Eye (tissue), 1 donor: ENCODE data around the gene CHCHD3.
"Not testable (repeated sequence)": the region's sequence is repeated elsewhere in the genome, so short reads cannot be mapped to it uniquely, and the experiment has no call there.

Experiments used
- DNase-seq: peaks from one replicate; pipeline ENCODE4 v3.0.0-alpha.2; 2015

CHCHD3 gene

DNA sequence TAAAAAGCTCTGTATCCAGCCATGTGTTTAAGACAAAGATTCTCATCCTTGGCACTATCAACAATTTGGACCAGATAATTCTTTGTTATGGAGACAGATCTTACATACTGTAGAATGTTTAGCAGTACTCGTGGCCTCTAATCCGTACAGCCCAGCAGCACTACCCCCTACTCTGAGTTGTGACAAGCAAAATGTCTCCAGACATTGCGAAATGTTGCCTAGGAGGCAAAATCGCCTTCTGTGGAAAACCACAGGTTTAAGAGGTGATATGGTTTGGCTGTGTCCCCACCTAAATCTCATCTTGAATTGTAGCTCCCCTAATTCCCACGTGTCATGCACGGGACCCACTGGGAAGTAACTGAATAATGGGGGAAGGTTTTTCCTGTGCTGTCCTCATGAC, 186.7 kb downstream of the CHCHD3 start:
- no peak for DNase-seq

DNA sequence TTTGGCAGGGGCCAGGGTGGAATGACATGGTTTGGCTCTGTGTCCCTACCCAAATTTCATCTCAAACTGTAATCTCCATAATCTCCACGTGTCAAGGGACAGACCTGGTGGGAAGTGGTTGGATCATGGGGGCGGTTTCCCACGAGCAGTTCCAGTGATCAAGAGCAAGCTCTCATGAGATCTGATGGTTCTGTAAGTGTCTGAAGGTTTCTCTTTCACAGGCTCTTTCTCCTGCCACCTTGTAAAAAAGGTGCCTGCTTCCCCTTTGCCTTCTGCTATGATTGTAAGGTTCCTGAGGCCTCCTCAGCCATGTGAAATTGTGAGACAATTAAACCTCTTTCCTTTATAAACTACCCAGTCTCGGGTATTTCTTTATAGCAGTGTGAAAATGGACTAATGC, 188.3 kb downstream of the CHCHD3 start:
- DNase-seq: no peak

DNA sequence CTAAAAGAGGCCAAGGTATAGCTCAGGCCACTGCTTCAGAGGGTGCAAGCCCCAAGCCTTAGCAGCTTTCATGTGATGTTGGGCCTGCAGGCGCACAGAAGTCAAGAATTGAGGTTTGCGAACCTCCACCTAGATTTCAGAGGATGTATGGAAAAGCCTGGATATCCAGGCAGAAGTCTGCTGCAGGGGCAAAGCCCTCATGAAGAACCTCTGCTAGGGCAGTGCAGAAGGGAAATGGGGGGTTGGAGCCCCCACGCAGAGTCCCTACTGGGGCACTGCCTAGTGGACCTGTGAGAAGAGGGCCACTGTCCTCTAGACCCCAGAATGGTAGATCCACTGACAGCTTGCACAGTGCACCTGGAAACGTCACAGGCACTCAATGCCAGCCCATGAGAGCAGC, 189.1 kb downstream of the CHCHD3 start:
- DNase-seq: not testable (repeated sequence)

DNA sequence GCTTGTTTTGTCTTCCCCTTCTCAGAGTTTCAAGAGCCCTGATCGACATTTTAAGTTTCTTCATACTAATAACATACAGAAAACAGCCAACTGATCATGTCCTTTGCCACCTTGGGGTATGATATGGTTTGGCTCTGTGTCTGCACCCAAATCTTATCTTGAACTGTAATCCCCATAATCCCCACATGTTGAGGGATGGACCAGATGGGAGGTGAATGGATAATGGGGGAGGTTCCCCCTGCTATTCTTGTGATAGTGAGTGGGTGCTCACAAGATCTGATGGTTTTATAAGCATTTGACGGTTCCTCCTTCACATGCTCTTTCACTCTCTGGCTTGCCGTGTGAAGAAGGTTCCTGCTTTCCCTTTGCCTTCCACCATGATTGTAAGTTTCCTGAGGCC, 190.3 kb downstream of the CHCHD3 start:
- DNase-seq: no peak

DNA sequence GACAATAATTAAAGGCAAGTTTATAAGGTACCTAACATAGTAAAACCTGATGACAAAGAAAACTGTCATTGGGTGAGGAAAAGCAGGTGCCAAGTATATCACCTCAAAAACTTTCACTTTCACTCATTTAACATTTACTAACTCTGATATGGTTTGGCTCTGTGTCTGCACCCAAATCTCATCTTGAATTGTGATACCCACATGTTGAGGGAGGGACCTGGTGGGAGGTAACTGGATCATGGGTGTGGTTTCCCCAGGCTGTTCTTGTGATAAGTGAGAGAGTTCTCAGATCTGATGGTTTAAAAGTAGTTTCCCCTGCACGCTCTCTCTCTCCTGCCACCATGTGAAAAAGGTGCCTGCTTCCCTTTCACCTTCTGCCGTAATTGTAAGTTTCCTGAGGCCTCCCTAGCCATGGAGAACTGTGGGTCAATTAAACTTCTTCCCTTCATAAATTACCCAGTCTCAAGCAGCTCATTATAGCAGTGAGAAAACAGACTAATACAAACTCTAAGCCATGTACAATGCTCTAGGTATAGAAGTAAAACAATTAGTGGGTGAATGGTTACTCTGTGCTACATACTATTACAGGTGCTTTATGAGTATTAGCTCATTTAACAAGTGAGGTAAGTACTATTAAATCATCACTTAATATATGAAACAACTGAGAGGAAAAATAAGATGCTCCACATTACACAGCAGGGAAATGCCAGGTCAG, 199.0 kb downstream of the CHCHD3 start:
- DNase-seq: no peak

DNA sequence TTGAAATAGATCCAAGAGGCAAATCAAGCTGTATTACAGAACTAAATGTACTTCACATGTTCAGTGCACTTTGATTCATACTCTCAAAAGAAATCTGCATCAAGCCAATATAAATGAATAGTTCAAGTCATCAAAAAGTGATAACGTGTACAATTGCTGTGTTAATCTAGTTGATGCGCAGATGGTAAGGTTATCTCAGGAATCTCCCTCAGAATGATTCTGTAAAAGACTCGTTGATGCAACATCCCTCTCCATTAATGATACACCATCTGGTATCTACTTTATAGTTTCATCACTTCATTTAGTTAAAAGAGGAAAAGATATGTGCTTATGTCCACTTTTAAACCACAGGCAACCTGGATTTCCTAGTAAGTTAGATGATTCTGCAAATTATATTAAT, 200.6 kb downstream of the CHCHD3 start:
- no peak for DNase-seq

DNA sequence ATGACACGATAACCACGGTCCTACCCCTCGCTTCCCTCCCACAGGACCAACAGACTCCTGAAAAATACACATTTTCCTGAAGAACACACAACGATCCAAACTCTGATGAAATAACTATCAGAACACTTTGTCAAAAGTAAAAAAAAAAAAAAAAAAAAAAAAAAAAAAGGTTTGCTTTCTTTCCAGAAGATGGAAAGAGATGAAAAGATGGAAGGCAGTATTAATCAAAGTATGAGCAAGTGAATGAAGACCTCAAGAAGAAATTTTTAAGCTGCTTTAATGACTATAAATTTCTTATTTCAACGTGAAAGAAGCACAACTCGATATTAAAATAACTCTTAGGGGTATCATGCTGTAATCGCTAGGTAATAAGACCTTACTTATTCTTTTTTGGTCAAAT, 202.3 kb downstream of the CHCHD3 start:
- no peak for DNase-seq

DNA sequence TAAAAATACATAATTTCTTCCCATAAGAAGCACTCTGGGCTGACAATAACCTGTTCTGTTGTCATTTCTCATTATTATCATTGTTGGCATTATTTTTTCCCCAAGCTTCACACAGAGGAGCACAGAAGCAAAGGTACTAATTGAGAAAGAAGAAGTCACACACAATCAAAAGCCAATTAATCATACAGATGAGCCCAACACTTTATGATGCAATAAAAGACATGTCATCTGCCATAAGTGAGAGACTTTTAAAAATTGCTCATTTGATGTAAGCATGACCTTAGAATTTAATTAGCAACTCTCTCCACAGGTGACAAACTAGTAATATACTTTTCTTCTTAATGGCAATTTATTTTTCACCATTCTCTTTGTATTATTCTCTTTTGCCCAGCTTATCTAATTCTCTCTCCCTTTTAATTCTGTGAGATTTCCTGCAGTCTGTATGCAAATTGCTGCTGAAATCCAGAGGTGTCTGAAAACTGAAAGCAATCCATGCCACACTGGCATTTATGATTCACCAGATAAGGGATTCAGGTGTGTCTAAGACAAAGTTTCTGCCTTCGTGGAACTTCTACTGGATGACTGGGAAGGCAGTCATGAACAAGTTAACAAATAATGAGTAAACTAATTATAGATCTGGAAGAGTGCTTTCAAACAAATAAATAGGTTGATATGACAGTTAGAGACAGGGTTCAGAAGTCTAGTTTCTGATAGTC, 203.5 kb downstream of the CHCHD3 start:
- no peak for DNase-seq

DNA sequence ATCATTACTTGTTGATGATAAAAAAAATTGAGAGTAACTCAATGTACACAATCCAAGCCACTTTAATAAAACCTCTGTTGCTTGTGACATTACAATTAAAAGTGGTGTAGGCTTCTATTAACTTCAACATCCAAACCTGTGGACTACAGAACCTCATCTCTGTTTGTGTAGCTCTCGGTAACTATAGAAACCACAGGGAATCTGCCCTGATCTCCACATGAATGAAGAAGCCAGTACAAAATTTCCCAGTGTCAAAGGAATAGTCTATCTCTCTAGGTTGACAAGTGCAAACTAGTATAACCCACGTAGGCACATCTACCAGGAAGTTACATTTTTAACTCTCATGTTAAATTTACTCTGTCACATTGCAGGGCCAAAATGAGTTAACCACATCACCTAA, 204.3 kb downstream of the CHCHD3 start:
- peak; percentile 23 for DNase-seq

DNA sequence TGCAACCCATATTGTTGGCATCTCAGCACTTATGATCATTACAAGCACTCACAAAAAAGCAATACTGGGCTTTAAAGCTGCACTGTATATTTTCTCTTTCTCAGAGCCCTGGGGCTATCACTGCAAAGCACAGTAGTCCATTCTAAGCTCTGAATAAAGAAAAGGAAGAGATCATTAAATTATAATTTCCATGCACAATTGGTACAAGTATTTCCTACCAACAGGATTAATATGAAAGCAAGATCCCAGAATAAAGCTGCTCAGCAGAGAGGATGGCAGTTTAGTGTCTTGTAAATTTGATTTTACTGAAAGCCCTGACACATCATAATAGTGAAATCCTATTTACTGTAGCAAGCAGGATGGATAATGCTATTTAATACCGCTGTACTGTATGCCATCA, 205.3 kb downstream of the CHCHD3 start:
- DNase-seq: no peak

DNA sequence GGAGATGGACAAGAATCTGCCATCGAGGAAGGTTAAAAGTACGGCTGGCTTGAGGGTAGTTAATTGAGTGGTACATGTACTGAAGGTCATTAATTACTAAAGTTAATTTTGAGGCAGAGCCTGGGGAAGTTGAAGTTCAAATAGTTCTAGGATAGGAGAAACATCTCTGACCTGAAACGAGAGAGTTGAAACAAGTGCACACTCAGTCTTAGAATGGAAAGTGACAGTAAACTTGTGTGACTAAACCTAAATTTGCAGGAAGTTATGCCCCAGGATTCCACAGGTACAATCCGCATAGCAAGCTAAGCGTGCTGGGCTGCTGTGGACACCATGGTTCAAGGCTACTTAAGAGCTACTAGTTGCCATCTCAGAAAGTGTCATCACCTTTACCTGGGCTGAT, 209.9 kb downstream of the CHCHD3 start:
- DNase-seq: no peak

DNA sequence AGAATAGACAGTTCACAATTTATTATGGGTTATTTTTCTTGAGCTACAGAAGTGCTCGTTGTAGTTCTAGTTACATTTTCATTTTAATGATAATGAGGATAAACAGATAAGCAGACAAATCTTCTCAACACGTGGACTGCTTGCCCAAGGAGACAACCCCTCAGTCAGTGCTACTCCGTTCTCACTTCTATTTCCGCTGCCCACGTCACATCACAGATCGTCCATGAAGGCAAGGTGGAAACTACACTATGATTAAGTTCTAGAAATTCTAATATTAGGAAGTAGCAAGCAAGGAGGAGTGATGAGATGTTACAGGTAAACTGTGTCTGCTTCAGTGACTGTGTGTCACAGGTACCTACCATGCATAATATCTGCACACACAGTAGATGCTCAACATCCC, 210.5 kb downstream of the CHCHD3 start:
- DNase-seq: no peak

DNA sequence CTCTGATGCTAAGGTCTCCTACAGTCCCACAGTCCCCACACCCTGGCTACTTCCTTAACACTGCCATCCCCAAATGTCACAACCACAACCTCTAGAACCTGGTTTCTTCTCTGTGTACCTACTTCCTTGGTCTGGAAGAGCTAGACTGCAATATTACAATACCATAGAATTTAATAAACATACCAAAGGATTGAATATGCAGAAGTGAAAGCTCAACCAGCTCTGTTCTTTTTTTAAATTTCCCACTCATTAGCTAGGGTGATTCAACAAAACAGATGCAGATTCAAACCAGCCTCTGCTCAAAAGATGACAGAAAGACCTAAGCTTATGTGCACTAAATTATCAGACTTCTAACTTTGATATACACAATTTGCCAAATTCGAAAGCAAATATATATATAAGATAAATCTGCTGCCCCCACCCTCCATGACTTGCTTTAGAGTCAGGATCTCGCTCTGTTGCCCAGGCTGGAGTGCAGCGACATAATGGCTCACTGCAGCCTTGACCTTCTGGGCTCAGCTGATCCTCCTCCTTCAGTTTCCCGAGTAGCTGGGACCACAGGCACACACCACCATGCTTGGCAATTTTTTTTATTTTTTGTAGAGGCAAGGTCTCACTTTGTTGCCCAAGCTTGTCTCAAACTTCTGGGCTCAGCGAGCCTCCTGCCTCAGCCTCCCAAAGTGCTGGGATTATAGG, 212.6 kb downstream of the CHCHD3 start:
- no peak for DNase-seq

DNA sequence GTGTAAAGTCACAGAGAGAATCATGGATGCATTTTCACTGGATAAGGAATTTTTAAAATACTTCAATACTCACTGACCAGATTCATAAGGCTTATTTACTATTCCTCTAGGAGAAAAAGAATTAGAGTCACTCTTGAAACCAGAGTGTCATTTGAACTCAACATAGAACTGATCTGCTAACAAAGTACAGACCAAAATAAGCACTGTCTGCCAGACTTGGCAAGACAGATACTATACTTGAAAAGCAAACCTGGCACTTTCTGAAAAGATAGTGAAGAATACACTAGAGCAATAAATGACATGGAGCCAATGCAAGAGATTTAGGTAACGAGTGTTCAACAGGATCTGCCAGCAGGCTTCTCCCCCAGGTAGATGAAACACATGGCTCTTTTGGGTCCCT, 215.3 kb downstream of the CHCHD3 start:
- DNase-seq: no peak

DNA sequence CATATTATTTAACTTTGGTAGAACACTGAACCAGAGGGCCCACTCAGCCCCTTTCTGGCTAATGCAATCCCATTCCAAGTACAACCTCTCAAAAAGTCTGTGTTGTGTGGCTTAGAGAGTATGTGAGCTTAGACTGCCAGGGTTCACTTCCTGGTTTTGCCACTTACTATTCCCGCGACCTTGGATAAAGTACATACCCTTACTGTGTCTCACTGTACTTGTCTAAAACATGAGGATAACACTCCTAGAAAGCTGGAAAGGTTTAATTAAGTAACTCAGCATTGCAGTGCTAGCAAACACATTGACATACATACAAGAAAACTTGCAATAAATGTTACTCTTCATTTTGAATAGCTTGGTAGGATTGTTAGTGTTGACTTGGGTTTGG, 215.8 kb downstream of the CHCHD3 start:
- DNase-seq: no peak

DNA sequence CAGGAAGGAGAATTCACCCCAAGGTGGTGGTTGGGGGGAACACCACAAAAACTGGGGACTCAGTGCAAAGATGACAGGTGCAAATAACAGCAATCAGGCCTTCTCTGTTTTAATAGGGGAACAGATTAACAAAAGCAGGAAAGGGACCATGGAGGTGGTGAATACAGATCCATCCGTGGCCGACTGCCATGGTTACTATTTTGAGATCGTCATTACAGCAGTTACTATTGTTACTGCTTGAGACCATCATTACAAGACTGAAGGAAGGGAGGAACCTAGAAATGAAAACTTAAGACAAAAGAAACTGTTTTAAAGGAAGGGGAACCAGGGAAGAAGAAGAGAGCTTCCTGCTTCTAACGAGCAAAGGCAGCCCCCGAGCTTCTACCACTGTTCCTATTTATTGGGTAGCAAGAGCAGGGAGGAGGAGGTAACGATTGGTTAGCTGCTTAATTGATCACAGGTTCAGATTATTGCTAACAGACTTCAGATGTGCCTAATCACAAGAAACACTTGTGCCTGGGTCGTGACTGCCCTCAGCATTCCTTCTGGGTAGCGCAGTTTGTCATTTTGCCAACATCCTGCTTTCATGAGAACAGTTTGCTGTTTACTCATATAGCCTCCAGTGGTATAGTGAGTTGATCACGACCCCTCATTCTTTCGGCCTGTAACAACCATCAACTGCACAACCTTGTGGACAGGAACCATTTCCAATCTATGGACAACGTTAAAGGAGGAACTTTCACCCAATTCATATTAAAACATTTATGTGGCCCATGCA, 216.3 kb downstream of the CHCHD3 start:
- peak; percentile 35 for DNase-seq

DNA sequence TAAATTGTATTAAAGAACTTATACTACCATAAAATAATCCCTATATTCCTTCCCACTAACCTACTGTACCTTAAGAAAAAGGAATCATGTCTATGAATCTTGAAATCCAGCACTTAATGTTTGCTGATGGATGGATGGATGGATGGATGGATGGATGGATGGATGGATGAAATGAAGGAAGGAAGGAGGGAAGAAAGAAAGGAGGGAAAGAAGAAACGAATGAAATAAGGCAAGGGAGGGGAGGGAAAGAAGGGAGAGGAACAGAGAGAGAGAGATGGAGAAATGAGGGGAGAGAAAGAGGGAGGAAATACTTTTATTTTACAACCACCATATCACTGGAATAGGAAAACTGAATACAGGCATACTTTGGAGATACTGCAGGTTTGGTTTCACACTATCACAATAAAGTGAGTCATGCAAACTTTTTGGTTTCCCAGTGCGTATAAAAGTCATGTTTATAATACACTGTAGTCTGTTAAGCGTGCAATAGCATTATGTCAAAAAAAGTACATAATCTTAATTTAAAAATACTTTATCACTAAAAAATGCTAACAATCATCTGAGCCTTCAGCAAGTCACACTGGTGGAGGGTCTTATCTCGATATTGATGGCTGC, 219.8 kb downstream of the CHCHD3 start:
- DNase-seq: no peak

DNA sequence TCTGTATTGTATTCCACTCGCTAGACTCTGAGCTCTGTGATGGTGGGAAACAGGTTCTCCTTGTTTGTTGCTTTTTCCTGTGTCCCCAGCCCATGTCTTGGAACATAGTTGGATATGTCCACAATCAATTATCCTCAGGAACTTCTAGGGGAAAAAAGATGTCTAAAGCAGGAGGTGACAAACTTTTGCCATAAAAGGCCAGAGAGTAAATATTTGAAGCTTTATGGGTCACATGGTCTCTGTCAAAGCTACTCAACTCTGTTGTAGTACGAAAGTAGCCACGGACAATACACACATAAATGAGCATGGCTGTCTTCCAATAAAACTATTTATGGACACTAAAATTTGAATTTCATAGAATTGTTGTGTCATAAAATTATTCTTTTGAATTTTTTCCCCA, 220.5 kb downstream of the CHCHD3 start:
- no peak for DNase-seq

DNA sequence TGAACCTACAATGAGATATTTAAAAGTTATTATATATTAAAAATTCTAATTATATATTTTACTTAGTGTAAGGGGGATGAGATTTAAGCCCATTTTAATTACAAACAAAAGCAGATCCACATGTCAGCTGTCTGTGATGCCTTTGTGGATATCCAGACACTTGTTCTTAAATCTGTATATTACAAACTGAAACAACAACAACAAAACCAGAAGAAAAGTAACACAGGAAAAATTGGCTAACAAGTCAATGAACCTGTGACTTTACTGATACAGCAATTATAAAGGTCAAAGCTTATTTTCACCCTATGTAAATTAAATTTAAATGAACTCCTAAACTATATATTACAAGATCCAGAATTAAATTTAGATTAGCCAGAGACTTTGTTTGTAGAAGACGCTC, 222.7 kb downstream of the CHCHD3 start:
- no peak for DNase-seq

DNA sequence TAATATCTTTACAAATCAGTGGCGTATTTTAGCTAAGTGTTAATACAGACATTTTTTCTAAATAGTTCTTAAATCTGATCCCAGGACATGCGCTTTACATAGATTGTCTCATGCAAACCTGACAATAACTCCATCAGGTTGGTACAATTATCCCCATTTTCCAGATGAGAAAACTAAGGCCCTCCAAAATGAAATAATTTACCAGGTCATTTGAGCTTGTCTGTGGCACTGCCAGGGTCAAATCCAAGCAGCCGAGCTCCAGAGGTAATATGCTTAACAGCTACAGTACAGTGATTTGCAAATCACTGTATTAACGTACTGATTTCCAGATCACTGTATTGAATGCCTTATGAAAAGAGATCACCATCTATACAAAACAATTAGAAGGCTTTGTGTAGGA, 223.1 kb downstream of the CHCHD3 start:
- DNase-seq: no peak

DNA sequence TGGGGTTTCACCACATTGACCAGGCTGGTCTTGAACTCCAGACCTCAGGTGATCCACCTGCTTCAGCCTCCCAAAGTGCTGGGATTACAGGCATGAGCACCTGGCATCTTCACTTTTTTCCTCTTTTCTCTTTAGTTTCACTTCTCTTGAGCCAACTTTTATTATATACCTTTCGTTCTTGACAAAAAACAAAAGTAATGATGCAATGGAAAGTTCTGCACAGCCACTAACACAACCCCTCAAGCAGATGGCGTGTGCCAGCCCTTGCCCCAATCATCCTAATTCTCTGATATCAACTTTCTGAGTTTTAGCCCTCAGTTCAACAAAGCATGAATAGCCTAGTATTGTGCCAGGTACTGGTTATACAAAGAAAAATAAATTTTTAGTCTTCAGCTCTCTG, 223.6 kb downstream of the CHCHD3 start:
- no peak for DNase-seq

DNA sequence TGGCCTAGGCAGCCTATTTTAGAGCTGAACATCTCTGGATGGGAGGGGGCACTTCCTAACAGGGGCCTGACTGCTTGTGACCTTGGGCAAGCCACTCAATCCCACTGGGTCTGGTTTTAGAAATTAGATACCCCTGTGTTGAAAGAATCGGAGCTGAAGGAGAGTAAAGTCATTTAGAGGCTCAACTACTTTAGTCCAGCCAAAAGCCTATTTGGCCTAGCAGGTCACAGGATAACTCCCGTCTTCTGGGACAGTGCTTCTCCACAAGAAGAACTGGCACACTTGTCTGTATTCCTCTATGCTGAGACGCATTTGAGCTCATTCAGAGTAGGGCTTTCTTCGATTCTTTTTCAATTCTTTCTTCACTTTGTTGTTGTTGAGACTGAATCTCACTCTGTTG, 224.2 kb downstream of the CHCHD3 start:
- no peak for DNase-seq

DNA sequence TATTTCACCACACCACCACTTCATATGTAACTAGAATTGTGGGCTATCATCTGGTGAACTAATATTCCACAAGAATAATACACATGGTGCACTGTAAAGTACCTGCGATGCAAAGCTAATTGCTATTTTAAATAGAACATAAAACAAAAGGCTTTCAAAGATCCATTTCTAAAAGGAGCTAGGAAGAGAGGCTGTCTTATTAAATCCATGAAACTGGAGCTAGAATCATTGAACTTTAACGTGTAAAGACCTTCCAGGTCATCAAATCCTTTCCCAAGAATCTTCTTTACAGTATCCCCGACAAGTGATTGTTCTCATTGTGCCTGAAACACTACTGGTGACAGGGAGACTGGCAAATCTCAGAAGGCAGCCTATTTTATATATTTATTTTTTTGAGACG, 224.9 kb downstream of the CHCHD3 start:
- no peak for DNase-seq
